Spleen (tissue), 7 donors: ENCODE measurements around the gene CD69.

Experiments used
- CTCF ChIP-seq, 11 experiments: fragments of 200-600 bp in 7 of 11; fragments of 450-650 bp in 4 of 11; sonication (generic) in 4 of 11; IDR thresholded peaks in 8 of 11; conservative IDR thresholded peaks in 3 of 11; 1 replicate in 7 of 11; 2 replicates in 4 of 11; pipeline versions ENCODE4 v1.4.0 to v1.8.0; 2016 to 2021; ENCODE audit warnings: antibody characterized with exemption in 11 of 11, inconsistent platforms in 4 of 11, mild to moderate bottlenecking in 1 of 11
- POLR2A ChIP-seq, 3 donors: fragments of 450-650 bp; IDR thresholded peaks; one replicate each; pipeline ENCODE4 v1.5.1; 2017; ENCODE audit warnings: antibody characterized with exemption in 3 of 3, mild to moderate bottlenecking in 1 of 3
- POLR2AphosphoS5 ChIP-seq, 3 donors: sonication (generic); formaldehyde crosslinking; IDR thresholded peaks; one replicate each; pipeline ENCODE4 v1.5.1; 2017; ENCODE audit warnings: antibody characterized with exemption in 3 of 3
- donor health status: DM: no; HTN: no; CAD: no; lungs with moderate emphysema.
- donor health status: DM: no; HTN: no; CAD: no.
- donor health status: DM: no; HTN: no; CAD: no.

GRCh38 chr12:9754099-9754927, 6.4 kb downstream of the CD69 start:
- TF ChIP-seq CTCF (IDR thresholded peaks at IDR 0.05 in 8 of 11, conservative IDR thresholded peaks at IDR 0.05 in 3 of 11) (no peak), POLR2A (IDR thresholded peaks at IDR 0.05) (no peak), POLR2AphosphoS5 (IDR thresholded peaks at IDR 0.05) (peak in 1 of 3 donors; percentile 36)
